Epithelial cell of prostate (primary cell): Measurements from ENCODE around the gene RRAGC.

Source experiments
- DNase-seq: peaks from one replicate; pipeline ENCODE4 v3.0.0-alpha.2; 2011; ENCODE audit warnings: low read depth, low spot score
- H3K27ac ChIP-seq: fragments of 450-650 bp; 2 replicates; pipeline ENCODE4 v1.5.1; 2017; ENCODE audit warnings: mild to moderate bottlenecking

The RRAGC gene

GRCh38 chr1:38859561-38860453 is at the start of gene RRAGC:
RRAGC (minus strand) TSS chr1:38859772; CDS start chr1:38859646, 126 bp downstream.
- H3K27ac ChIP-seq: peak within 1 kb of the TSS; percentile 91
- peak; percentile 85 for DNase-seq

GRCh38 chr1:38908821-38909220 is 49.2 kb upstream of the RRAGC start:
- H3K27ac ChIP-seq: no peak overlapping the region
- DNase-seq: no peak

GRCh38 chr1:38905985-38906384 is 46.4 kb upstream of the RRAGC start:
- no peak for DNase-seq
- no peak overlapping the region for H3K27ac ChIP-seq

- H3K27ac ChIP-seq: peak overlapping the region; percentile 23
These were observed 40.0 kb upstream of the RRAGC start for GRCh38 chr1:38899560-38899959.

GRCh38 chr1:38898653-38899230 is 39.2 kb upstream of the RRAGC start:
- peak; percentile 3 for DNase-seq
- H3K27ac ChIP-seq: peak overlapping the region; percentile 23

More at GRCh38 chr1:38899560-38899959, 40.0 kb upstream of the RRAGC start:
- DNase-seq: no peak

- H3K27ac ChIP-seq: no peak overlapping the region
- no peak for DNase-seq
These were observed 36.6 kb upstream of the RRAGC start for GRCh38 chr1:38896169-38896568.

- no peak for DNase-seq
- no peak overlapping the region for H3K27ac ChIP-seq
These were observed 33.4 kb upstream of the RRAGC start for GRCh38 chr1:38892976-38893375.

GRCh38 chr1:38891753-38892152 is 32.2 kb upstream of the RRAGC start:
- no peak overlapping the region for H3K27ac ChIP-seq
- DNase-seq: no peak

GRCh38 chr1:38889589-38889988 is 30.0 kb upstream of the RRAGC start:
- no peak for DNase-seq
- H3K27ac ChIP-seq: no peak overlapping the region

- no peak overlapping the region for H3K27ac ChIP-seq
- no peak for DNase-seq
These were observed 29.1 kb upstream of the RRAGC start for GRCh38 chr1:38888423-38889333.

GRCh38 chr1:38885092-38885491 is 25.5 kb upstream of the RRAGC start:
- no peak overlapping the region for H3K27ac ChIP-seq
- DNase-seq: no peak

- DNase-seq: no peak
- H3K27ac ChIP-seq: no peak within 1 kb of the TSS
These were observed 21.9 kb upstream of the RRAGC start, which contains the start of gene GJA9 for GRCh38 chr1:38881487-38881886. GJA9 (minus strand) TSS chr1:38881587; CDS start chr1:38876098, 5,489 bp downstream.

GRCh38 chr1:38875811-38876210 is 16.2 kb upstream of the RRAGC start:
- no peak for DNase-seq
- H3K27ac ChIP-seq: no peak overlapping the region

GRCh38 chr1:38873027-38873969 is 13.7 kb upstream of the RRAGC start, which contains the start of gene MYCBP:
MYCBP (minus strand) TSS chr1:38873348; CDS start chr1:38873305, 43 bp downstream.
- peak within 1 kb of the TSS; percentile 53 for H3K27ac ChIP-seq
- peak; percentile 73 for DNase-seq

- DNase-seq: no peak
These were observed 12.9 kb upstream of the RRAGC start for GRCh38 chr1:38872401-38873026.

GRCh38 chr1:38870996-38871395 is 11.4 kb upstream of the RRAGC start:
- no peak for DNase-seq
- no peak overlapping the region for H3K27ac ChIP-seq

More at GRCh38 chr1:38872401-38873026, 12.9 kb upstream of the RRAGC start:
- peak overlapping the region; percentile 53 for H3K27ac ChIP-seq

GRCh38 chr1:38867208-38867607 is 7.6 kb upstream of the RRAGC start:
- DNase-seq: no peak
- no peak overlapping the region for H3K27ac ChIP-seq

GRCh38 chr1:38865112-38865715 is 5.6 kb upstream of the RRAGC start:
- H3K27ac ChIP-seq: peak overlapping the region; percentile 8
- no peak for DNase-seq
